Left lung (tissue), 10 donors: ENCODE measurements around the gene CBFA2T2. TPM values are rescaled to one million over a fixed set of nuclear protein-coding genes. Genes with fewer than 3 reads are reported as not detected.
"Not testable (repeated sequence)": the region's sequence is repeated elsewhere in the genome, so short reads cannot be mapped to it uniquely, and the experiment has no call there.

ENCODE experiments used
- ATAC-seq: fragments of 200-7000 bp; cut with Tn5 transposase; one replicate; pipeline ENCODE4 v1.9.1; 2020; ENCODE audit warnings: moderate library complexity
- DNase-seq, 4 donors: peaks; one replicate each; pipeline ENCODE4 v3.0.0-alpha.2; 2013 to 2020
- H3K27ac ChIP-seq, 2 donors: fragments of 200-600 bp; sonication (generic) in 1 of 2; one replicate each; pipeline versions ENCODE4 v1.5.0 to v1.8.0; 2020 to 2021
- H3K27me3 ChIP-seq, 2 donors: fragments of 200-600 bp; sonication (generic) in 1 of 2; one replicate each; pipeline versions ENCODE4 v1.5.0 to v1.8.0; 2020 to 2021
- H3K36me3 ChIP-seq, 2 donors: fragments of 200-600 bp; sonication (generic) in 1 of 2; one replicate each; pipeline versions ENCODE4 v1.5.0 to v1.8.0; 2020 to 2021
- H3K4me1 ChIP-seq, 2 donors: fragments of 200-600 bp; one replicate each; pipeline ENCODE4 v1.8.0; 2021
- H3K4me3 ChIP-seq, 2 donors: fragments of 200-600 bp; sonication (generic) in 1 of 2; one replicate each; pipeline versions ENCODE4 v1.5.0 to v1.8.0; 2020 to 2021; ENCODE audit warnings: mild to moderate bottlenecking in 1 of 2
- H3K9me3 ChIP-seq, 2 donors: fragments of 200-600 bp; sonication (generic) in 1 of 2; one replicate each; pipeline versions ENCODE4 v1.5.0 to v1.8.0; 2020 to 2021
- CTCF ChIP-seq, 2 donors: fragments of 200-600 bp; sonication (generic) in 1 of 2; IDR thresholded peaks; one replicate each; pipeline versions ENCODE4 v1.5.0 to v1.8.0; 2021; ENCODE audit warnings: antibody characterized with exemption in 2 of 2
- intact Hi-C, 2 donors: fragments of 100-400 bp; cut with DNase I; formaldehyde crosslinking; loops; one replicate each; pipeline versions ENCODE4 v1.11.2 to v1.14.2; 2022
- polyA plus RNA-seq, 6 donors: library from polyadenylated mRNA; unstranded; fragments of 120-200 nt; gene quantifications; one replicate each; pipeline ENCODE4 v1.2.1, GENCODE V29; 2013; ENCODE audit not compliant: insufficient read length in 6 of 6
- total RNA-seq, 2 donors: library from RNA; stranded (reverse); fragmentation: NEBNext Ultra II Directional; extraction: Animal tissue kit (Norgen Biotek cat#: 25700); gene quantifications; one replicate each; pipeline ENCODE4 v1.2.1, GENCODE V29; 2021
- donor health status: DM: no; HTN: yes; CAD: no.
- donor health status: DM: no; HTN: no; CAD: no.

CBFA2T2 gene
- total and polyA plus RNA-seq, 8 donors: 11.9 to 54.4 (median 43.8) TPM

- no peak for TF ChIP-seq CTCF (IDR thresholded peaks at IDR 0.05)
- peaks cover 5 to 11% of the 10 kb centered on the region in 2 donors for H3K4me1 ChIP-seq
- intact Hi-C loops: no loop called here
- DNase-seq (no peak), ATAC-seq (no peak)
- no peak overlapping the region for H3K4me3 ChIP-seq
- no peaks in the 10 kb centered on the region for H3K27me3 ChIP-seq
- H3K9me3 ChIP-seq: no peaks in the 10 kb centered on the region
- no peak overlapping the region for H3K27ac ChIP-seq
- no peaks in the 10 kb centered on the region for H3K36me3 ChIP-seq
These were observed 78.1 kb downstream of the CBFA2T2 start for GRCh38 chr20:33567949-33568348.

GRCh38 chr20:33568378-33568777 lies 78.5 kb downstream of the CBFA2T2 start:
- TF ChIP-seq CTCF (IDR thresholded peaks at IDR 0.05): no peak
- Histone ChIP-seq H3K9me3 (no peaks in the 10 kb centered on the region), H3K36me3 (no peaks in the 10 kb centered on the region), H3K27ac (peak overlapping the region in 1 of 2 donors; percentile 28), H3K4me3 (no peak overlapping the region), H3K27me3 (no peaks in the 10 kb centered on the region), H3K4me1 (peaks cover 5 to 11% of the 10 kb centered on the region in 2 donors)
- ATAC-seq (peak; percentile 20), DNase-seq (peak in 2 of 4 donors; percentile 36 to 45)
- intact Hi-C loops: no loop called here

GRCh38 chr20:33568868-33569801 lies 79.2 kb downstream of the CBFA2T2 start:
- H3K27me3 ChIP-seq: no peaks in the 10 kb centered on the region
- intact Hi-C loops: no loop called here
- TF ChIP-seq CTCF (IDR thresholded peaks at IDR 0.05): no peak
- no peaks in the 10 kb centered on the region for H3K36me3 ChIP-seq
- no peak overlapping the region for H3K4me3 ChIP-seq
- peak overlapping the region; percentile 28 to 37 for H3K27ac ChIP-seq
- DNase-seq (peak in 1 of 4 donors; percentile 37), ATAC-seq (peak; percentile 34)
- H3K4me1 ChIP-seq: peaks cover 5 to 11% of the 10 kb centered on the region in 2 donors
- no peaks in the 10 kb centered on the region for H3K9me3 ChIP-seq

- Histone ChIP-seq H3K27ac (peak overlapping the region; percentile 28 to 37), H3K36me3 (no peaks in the 10 kb centered on the region), H3K9me3 (no peaks in the 10 kb centered on the region), H3K4me3 (no peak overlapping the region), H3K27me3 (no peaks in the 10 kb centered on the region), H3K4me1 (peaks cover 5 to 11% of the 10 kb centered on the region in 2 donors)
- TF ChIP-seq CTCF (IDR thresholded peaks at IDR 0.05): no peak
- intact Hi-C loops: no loop called here
- DNase-seq (no peak), ATAC-seq (peak; percentile 66)
These were observed 80.0 kb downstream of the CBFA2T2 start for GRCh38 chr20:33569802-33570391.

- Histone ChIP-seq H3K9me3 (no peaks in the 10 kb centered on the region), H3K27ac (no peak overlapping the region), H3K27me3 (no peaks in the 10 kb centered on the region), H3K4me1 (peaks cover 8 to 11% of the 10 kb centered on the region in 2 donors), H3K36me3 (no peaks in the 10 kb centered on the region), H3K4me3 (no peak overlapping the region)
- TF ChIP-seq CTCF (IDR thresholded peaks at IDR 0.05): no peak
- ATAC-seq (no peak), DNase-seq (no peak)
- intact Hi-C loops: no loop called here
These were observed 80.8 kb downstream of the CBFA2T2 start for GRCh38 chr20:33570743-33571142.

- intact Hi-C loops, H3K4me1 ChIP-seq, ATAC-seq, DNase-seq, H3K9me3 ChIP-seq, H3K27ac ChIP-seq, H3K36me3 ChIP-seq, H3K27me3 ChIP-seq, H3K4me3 ChIP-seq: not testable (repeated sequence)
These were observed 83.4 kb downstream of the CBFA2T2 start for GRCh38 chr20:33573268-33573667.
